NT2/D1 (cell line): ENCODE measurements around the gene PRSS2.

Experiments used
- DNase-seq: peaks from one replicate; pipeline ENCODE4 v3.0.0-alpha.2; 2011; ENCODE audit warnings: low read depth, low spot score
- H3K27me3 ChIP-seq: 2 replicates; pipeline ENCODE4 v1.6.0; 2011; ENCODE audit warnings: mild to moderate bottlenecking; ENCODE audit not compliant: insufficient read length, insufficient read depth
- H3K36me3 ChIP-seq: 2 replicates; pipeline ENCODE4 v1.6.1; 2011; ENCODE audit warnings: mild to moderate bottlenecking, low read length, mixed read lengths; ENCODE audit not compliant: insufficient read depth, insufficient read length
- H3K4me1 ChIP-seq: 2 replicates; pipeline ENCODE4 v1.5.1; 2011; ENCODE audit not compliant: insufficient read depth, insufficient read length
- H3K4me3 ChIP-seq: 2 replicates; pipeline ENCODE4 v1.5.1; 2011; ENCODE audit warnings: low read depth; ENCODE audit not compliant: insufficient read length
- H3K9ac ChIP-seq: 2 replicates; pipeline ENCODE4 v1.6.0; 2011; ENCODE audit warnings: low read depth; ENCODE audit not compliant: insufficient read length
- H3K9me3 ChIP-seq: 2 replicates; pipeline ENCODE4 v1.5.1; 2011; ENCODE audit warnings: mild to moderate bottlenecking, low read length; ENCODE audit not compliant: insufficient read depth
- SUZ12 ChIP-seq: IDR thresholded peaks from 2 replicates; pipeline ENCODE4 v1.6.1; 2011; ENCODE audit not compliant: insufficient read length, insufficient read depth; ENCODE audit errors: extremely low read depth
- YY1 ChIP-seq: IDR thresholded peaks from 2 replicates; pipeline ENCODE4 v1.6.1; 2011; ENCODE audit not compliant: insufficient read length, insufficient read depth
- ZNF274 ChIP-seq: IDR thresholded peaks from 2 replicates; pipeline ENCODE4 v1.6.1; 2011; ENCODE audit warnings: mild to moderate bottlenecking, low read depth, low read length

Gene PRSS2

GRCh38 chr7:142790056-142790455, 19.3 kb downstream of the PRSS2 start:
- no peak for TF ChIP-seq ZNF274
- no peak overlapping the region for H3K4me3 ChIP-seq
- H3K36me3 ChIP-seq = no peaks in the 10 kb centered on the region
- no peak overlapping the region for H3K9ac ChIP-seq
- no peaks in the 10 kb centered on the region for H3K9me3 ChIP-seq
- DNase-seq = no peak
- peaks cover 11% of the 10 kb centered on the region for H3K27me3 ChIP-seq
- peaks cover 2% of the 10 kb centered on the region for H3K4me1 ChIP-seq

DNA sequence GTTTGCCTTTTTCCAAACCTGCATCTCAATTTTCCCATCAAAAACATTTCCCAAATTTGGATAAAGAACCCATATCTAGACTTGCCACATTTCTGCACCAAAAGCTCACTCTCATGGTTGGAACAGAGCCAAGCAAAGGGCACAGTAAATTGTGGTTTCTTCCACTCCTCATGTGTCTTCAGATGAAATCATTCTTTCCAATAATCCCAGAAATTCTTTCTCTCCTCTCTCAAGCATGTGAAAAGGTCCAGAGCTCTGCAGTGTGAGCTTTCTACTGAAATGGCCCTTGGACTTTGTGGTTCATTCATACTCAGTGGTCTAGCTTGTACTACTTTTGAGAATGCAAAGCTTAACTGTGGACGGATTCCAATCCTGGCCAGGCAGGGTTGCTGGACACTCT, 19.8 kb downstream of the PRSS2 start:
- no peak for TF ChIP-seq SUZ12
- TF ChIP-seq YY1 = no peak
- no peak for TF ChIP-seq ZNF274
- Histone ChIP-seq H3K36me3 (no peaks in the 10 kb centered on the region), H3K27me3 (peaks cover 16% of the 10 kb centered on the region), H3K4me1 (peaks cover 2% of the 10 kb centered on the region), H3K4me3 (no peak overlapping the region), H3K9ac (no peak overlapping the region), H3K9me3 (no peaks in the 10 kb centered on the region)
- DNase-seq = no peak

DNA sequence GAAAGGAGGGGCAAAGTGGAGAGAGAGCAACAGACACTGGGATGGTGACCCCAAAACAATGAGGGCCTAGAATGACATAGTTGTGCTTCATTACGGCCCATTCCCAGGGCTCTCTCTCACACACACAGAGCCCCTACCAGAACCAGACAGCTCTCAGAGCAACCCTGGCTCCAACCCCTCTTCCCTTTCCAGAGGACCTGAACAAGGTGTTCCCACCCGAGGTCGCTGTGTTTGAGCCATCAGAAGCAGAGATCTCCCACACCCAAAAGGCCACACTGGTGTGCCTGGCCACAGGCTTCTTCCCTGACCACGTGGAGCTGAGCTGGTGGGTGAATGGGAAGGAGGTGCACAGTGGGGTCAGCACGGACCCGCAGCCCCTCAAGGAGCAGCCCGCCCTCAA, 20.7 kb downstream of the PRSS2 start:
- no peak for DNase-seq
- Histone ChIP-seq H3K9ac (no peak overlapping the region), H3K9me3 (no peaks in the 10 kb centered on the region), H3K4me3 (no peak overlapping the region), H3K27me3 (peaks cover 25% of the 10 kb centered on the region), H3K4me1 (peaks cover 4% of the 10 kb centered on the region), H3K36me3 (no peaks in the 10 kb centered on the region)
- TF ChIP-seq YY1 = no peak
- no peak for TF ChIP-seq ZNF274
- TF ChIP-seq SUZ12 = no peak

DNA sequence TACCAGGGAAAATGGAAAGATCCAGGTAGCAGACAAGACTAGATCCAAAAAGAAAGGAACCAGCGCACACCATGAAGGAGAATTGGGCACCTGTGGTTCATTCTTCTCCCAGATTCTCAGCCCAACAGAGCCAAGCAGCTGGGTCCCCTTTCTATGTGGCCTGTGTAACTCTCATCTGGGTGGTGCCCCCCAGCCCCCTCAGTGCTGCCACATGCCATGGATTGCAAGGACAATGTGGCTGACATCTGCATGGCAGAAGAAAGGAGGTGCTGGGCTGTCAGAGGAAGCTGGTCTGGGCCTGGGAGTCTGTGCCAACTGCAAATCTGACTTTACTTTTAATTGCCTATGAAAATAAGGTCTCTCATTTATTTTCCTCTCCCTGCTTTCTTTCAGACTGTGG, 21.4 kb downstream of the PRSS2 start:
- no peak overlapping the region for H3K4me3 ChIP-seq
- peaks cover 4% of the 10 kb centered on the region for H3K4me1 ChIP-seq
- H3K36me3 ChIP-seq = no peaks in the 10 kb centered on the region
- peaks cover 31% of the 10 kb centered on the region for H3K27me3 ChIP-seq
- TF ChIP-seq SUZ12 (no peak), YY1 (no peak), ZNF274 (no peak)
- no peak for DNase-seq
- H3K9me3 ChIP-seq = no peaks in the 10 kb centered on the region
- no peak overlapping the region for H3K9ac ChIP-seq

- Histone ChIP-seq H3K9me3 (no peaks in the 10 kb centered on the region), H3K9ac (no peak overlapping the region), H3K36me3 (no peaks in the 10 kb centered on the region), H3K4me3 (no peak overlapping the region), H3K27me3 (peaks cover 36% of the 10 kb centered on the region), H3K4me1 (peaks cover 4% of the 10 kb centered on the region)
- no peak for TF ChIP-seq YY1
- no peak for TF ChIP-seq SUZ12
- no peak for TF ChIP-seq ZNF274
- no peak for DNase-seq
Observed at GRCh38 chr7:142792593-142792992, 21.8 kb downstream of the PRSS2 start.

DNA sequence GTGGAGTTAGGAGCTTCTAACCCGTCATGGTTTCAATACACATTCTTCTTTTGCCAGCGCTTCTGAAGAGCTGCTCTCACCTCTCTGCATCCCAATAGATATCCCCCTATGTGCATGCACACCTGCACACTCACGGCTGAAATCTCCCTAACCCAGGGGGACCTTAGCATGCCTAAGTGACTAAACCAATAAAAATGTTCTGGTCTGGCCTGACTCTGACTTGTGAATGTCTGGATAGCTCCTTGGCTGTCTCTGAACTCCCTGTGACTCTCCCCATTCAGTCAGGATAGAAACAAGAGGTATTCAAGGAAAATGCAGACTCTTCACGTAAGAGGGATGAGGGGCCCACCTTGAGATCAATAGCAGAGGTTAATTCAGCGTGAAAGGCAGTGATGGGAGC, 22.4 kb downstream of the PRSS2 start:
- H3K27me3 ChIP-seq = peaks cover 42% of the 10 kb centered on the region
- no peak overlapping the region for H3K9ac ChIP-seq
- H3K36me3 ChIP-seq = no peaks in the 10 kb centered on the region
- peaks cover 4% of the 10 kb centered on the region for H3K4me1 ChIP-seq
- no peak overlapping the region for H3K4me3 ChIP-seq
- no peak for TF ChIP-seq SUZ12
- TF ChIP-seq YY1 = no peak
- TF ChIP-seq ZNF274 = no peak
- no peaks in the 10 kb centered on the region for H3K9me3 ChIP-seq
- DNase-seq = no peak

DNA sequence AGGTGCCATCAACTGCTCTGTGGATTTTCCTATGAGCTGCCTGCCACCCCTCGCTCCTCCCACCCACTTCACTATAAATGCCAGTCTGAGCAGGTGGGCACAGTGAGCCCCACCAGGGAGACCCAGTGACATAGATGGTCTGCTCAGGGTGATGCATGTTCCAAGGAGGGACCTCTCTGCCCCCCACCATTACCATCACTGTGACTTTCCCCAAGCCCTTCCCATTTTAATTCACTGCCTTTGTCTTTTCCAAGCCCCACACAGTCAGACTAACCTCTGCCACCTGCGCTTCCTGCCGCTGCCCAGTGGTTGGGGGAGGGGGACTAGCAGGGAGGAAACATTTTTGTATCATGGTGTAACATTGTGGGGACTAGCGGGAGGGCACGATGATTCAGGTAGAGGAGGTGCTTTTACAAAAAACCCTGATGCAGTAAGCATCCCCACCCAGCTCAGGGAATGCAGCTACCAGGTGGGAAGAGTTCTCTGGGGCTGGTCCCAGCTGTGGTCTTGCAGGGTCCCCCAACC, 24.6 kb downstream of the PRSS2 start:
- TF ChIP-seq ZNF274 = no peak
- peak; percentile 50 for DNase-seq
- no peak overlapping the region for H3K4me3 ChIP-seq

DNA sequence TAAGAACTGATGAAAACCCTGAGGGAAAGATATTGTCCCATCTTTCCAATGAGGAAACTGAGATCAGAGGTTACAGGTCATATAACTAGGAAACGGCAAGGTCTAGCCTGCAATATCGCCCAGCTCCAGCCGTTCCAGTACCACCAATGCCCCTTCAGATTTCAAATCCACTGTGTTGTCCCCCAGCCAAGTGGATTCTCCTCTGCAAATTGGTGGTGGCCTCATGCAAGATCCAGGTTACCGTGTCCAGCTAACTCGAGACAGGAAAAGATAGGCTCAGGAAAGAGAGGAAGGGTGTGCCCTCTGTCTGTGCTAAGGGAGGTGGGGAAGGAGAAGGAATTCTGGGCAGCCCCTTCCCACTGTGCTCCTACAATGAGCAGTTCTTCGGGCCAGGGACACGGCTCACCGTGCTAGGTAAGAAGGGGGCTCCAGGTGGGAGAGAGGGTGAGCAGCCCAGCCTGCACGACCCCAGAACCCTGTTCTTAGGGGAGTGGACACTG, 25.3 kb downstream of the PRSS2 start:
- no peak for DNase-seq
- peak overlapping the region; percentile 51 for H3K4me3 ChIP-seq
- peaks cover 56% of the 10 kb centered on the region for H3K27me3 ChIP-seq
- H3K36me3 ChIP-seq = no peaks in the 10 kb centered on the region
- TF ChIP-seq ZNF274 = no peak
- no peak for TF ChIP-seq SUZ12
- no peak for TF ChIP-seq YY1
- no peaks in the 10 kb centered on the region for H3K9me3 ChIP-seq
- H3K4me1 ChIP-seq = peaks cover 4% of the 10 kb centered on the region
- H3K9ac ChIP-seq = peak overlapping the region; percentile 85

More for the DNA sequence above, 24.6 kb downstream of the PRSS2 start:
- Histone ChIP-seq H3K9ac (no peak overlapping the region), H3K36me3 (no peaks in the 10 kb centered on the region), H3K4me1 (peaks cover 4% of the 10 kb centered on the region), H3K9me3 (no peaks in the 10 kb centered on the region), H3K27me3 (peaks cover 56% of the 10 kb centered on the region)
